Heart right ventricle (tissue), 16 donors: ENCODE data around the gene IFT172. TPM values are rescaled to one million over a fixed set of nuclear protein-coding genes. Genes with fewer than 3 reads are reported as not detected.

Experiments used
- ATAC-seq, 8 donors: fragments of 200-7000 bp; cut with Tn5 transposase; one replicate each; pipeline ENCODE4 v1.9.1; 2020; ENCODE audit warnings: mild to moderate bottlenecking in 8 of 8, moderate library complexity in 8 of 8, moderate number of reproducible peaks in 1 of 8
- DNase-seq, 2 donors: peaks; one replicate each; pipeline ENCODE4 v3.0.0-alpha.2; 2020
- H3K27ac ChIP-seq, 10 donors: fragments of 200-600 bp; sonication (generic) in 2 of 10; one replicate each; pipeline versions ENCODE4 v1.5.0 to v1.8.0; 2020 to 2022; ENCODE audit warnings: mild to moderate bottlenecking in 3 of 10
- H3K27me3 ChIP-seq, 7 donors: fragments of 200-600 bp; one replicate each; pipeline ENCODE4 v1.8.0; 2021 to 2022; ENCODE audit warnings: mild to moderate bottlenecking in 2 of 7
- H3K36me3 ChIP-seq, 9 donors: fragments of 200-600 bp; sonication (generic) in 1 of 9; one replicate each; pipeline versions ENCODE4 v1.5.0 to v1.8.0; 2020 to 2022; ENCODE audit warnings: mild to moderate bottlenecking in 2 of 9
- H3K4me1 ChIP-seq, 9 donors: fragments of 200-600 bp; sonication (generic) in 1 of 9; one replicate each; pipeline versions ENCODE4 v1.5.0 to v1.8.0; 2020 to 2022; ENCODE audit warnings: mild to moderate bottlenecking in 4 of 9
- H3K4me3 ChIP-seq, 10 donors: fragments of 200-600 bp; sonication (generic) in 2 of 10; one replicate each; pipeline versions ENCODE4 v1.5.0 to v1.8.0; 2020 to 2022; ENCODE audit warnings: mild to moderate bottlenecking in 7 of 10, moderate library complexity in 2 of 10
- H3K9me3 ChIP-seq, 11 donors: fragments of 200-600 bp in 10 of 11; sonication (generic) in 2 of 11; one replicate each; pipeline versions ENCODE4 v1.5.0 to v1.8.0; 2013 to 2022; ENCODE audit warnings: mild to moderate bottlenecking in 2 of 11, control low read depth in 1 of 11, moderate library complexity in 1 of 11
- WGBS, 2 donors: extraction: QIAGEN DNeasy Blood & Tissue Kit; methylation state at CpG; one replicate each; pipeline ENCODE4 v1.1.7; 2013; ENCODE audit warnings: inconsistent platforms in 1 of 2; 5-methylcytosine and 5-hydroxymethylcytosine counted together
- intact Hi-C, 10 donors: fragments of 100-400 bp; cut with DNase I; formaldehyde crosslinking; loops; one replicate each; pipeline versions ENCODE4 v1.11.1 to v1.14.2; 2022
- polyA plus RNA-seq, 2 donors: library from polyadenylated mRNA; stranded (reverse); fragments of 200-250 nt; gene quantifications; one replicate each; pipeline ENCODE4 v1.2.3, GENCODE V29; 2013
- total RNA-seq, 10 donors: library from RNA; stranded (reverse); fragmentation: NEBNext Ultra II Directional in 3 of 10; extraction: Animal tissue kit (Norgen Biotek cat#: 25700) in 3 of 10; gene quantifications; one replicate each; pipeline versions ENCODE4 v1.2.1 to v1.2.4, GENCODE V29; 2021 to 2023
- TF ChIP-seq, protein P1 (sequence below), 9 donors: fragments of 200-600 bp; sonication (generic) in 2 of 9; IDR thresholded peaks; one replicate each; pipeline versions ENCODE4 v1.5.0 to v1.8.0; 2021 to 2022; ENCODE audit warnings: antibody characterized with exemption in 9 of 9, mild to moderate bottlenecking in 5 of 9, moderate library complexity in 1 of 9
- donor health status: Arrhythmogenic right ventricular cardiomyopathy.
- donor health status: ischemic (EF 13 %, LVEDD 7.1; RV severe dilation, severe dysfunction).
- donor health status: healthy with polysubstance abuse.
- donor health status: DM: no; HTN: yes; CAD: no.
- donor health status: DM: no; HTN: no; CAD: no.
- donor health status: ischemic (EF 25% LVEDD 6.9; RV normal size, moderate dysfunction).
- donor health status: ischemic (EF 25% LVEDD 5.7; RV mildly dilated, moderate dysfunction).
- donor health status: healthy.
- donor health status: DM: yes; HTN: yes; CAD: no.
- donor health status: Ischemic cardiomyopathy.
- donor health status: ischemic (EF 35%, LVEDD 5.7; RV mildly dilated, moderate dysfunction).
- donor health status: nonischemic (EF 11% LVEDD 7.7; RV severe dilation, severe dysfunction).
- donor health status: DM: yes; HTN: yes; CAD: no.
- donor health status: PGD.
- donor health status: ischemic (EF 29% LVEDD 5.4; RV normal size, mild dysfunction).
- donor health status: nonischemic (EF 23%, LVEDD 6.1; RV moderate dilation, normal function).

Gene IFT172
- total and polyA plus RNA-seq, 12 donors = 11.1 to 65.7 (median 16.1) TPM

DNA sequence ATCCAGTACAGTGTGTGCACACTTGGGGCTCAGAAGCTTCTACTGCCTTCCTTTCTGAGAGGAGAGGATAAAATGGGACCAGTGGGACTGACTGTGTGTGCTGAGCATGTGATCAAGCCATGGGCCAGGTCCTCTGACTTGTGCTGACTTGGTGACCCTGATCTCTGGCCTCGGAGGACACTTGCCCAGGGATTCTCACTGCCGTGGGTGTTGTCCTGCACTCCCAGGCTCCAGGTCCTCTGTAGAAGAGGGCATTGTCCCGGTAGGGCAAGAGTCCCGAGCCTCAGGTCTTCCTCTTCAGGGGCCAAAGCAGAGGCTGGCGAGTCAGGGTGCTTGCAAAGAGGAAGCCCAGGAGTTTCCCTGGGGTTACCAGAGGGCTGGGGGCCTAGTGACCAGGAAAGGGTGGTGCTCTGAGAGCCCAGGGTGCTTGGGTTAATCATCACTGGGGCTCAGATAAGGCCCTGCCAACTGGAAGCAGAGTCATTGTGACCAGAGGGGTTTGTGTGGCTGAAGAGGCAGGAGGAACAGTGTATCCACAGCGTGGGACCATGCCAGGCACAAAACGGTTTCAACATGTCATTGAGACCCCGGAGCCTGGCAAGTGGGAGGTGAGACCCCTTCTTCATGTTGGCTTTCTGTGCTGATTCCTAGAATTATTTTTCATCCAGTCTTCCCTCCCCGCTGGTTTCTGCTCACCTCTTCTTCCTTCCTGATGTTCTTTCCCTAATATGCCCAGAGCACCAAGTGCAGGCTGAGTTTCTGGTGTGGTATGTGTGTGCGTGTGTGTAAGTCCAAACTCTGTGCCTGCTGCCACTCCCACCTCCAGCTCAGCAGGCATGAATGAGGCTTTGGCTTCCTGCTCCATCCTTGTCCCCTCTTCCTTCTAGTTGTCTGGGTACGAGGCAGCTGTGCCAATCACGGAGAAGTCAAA is 7.1 kb upstream of the IFT172 start, which contains the start of gene GCKR:
GCKR (plus strand) TSS at position 483 of the 931 bp plus-strand sequence; CDS start at position 549, 66 bp downstream.
- intact Hi-C loops = loop anchor here in 3 of 10 donors (10.0 kb wide), 2 partner anchors 88 to 128 kb away; partner anchors contain the start of genes CCDC121 (in 2 of the 3), GPN1 (in 2 of the 3) and ZNF512 (in 1 of the 3)
- H3K4me3 ChIP-seq = no peak within 1 kb of the TSS

DNA sequence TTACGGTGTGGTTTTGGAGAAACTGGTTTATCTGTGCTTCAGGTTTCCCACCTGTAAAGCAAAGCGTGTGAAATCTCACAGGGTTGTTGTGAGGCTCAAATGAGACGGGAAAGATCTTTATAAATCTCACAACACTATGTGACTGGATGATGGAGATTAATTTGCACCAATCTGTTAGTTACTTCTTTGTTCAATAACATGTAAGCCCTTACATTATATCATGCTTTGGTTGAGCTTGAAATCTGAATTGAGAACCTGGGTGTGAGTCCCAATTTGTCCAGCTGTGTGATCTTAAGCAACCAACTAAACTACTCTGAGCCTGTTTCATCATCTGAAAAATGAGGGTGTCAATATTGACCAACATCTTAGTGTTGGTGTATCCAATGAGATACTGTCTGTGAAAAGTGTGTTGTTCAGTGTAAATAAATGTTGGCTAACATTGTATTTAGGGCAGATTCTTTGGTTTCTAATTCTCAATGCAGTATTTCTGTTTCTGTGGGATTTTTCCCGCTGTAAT is 6.4 kb upstream of the IFT172 start:
- DNase-seq = no peak
- no peaks in the 10 kb centered on the region for H3K9me3 ChIP-seq
- H3K36me3 ChIP-seq = no peaks in the 10 kb centered on the region
- no peak overlapping the region for H3K4me3 ChIP-seq
- intact Hi-C loops = loop anchor here in 3 of 10 donors (10.0 kb wide), 2 partner anchors 89 to 129 kb away; partner anchors contain the start of genes CCDC121 (in 2 of the 3), GPN1 (in 2 of the 3) and ZNF512 (in 1 of the 3)
- no peak for ATAC-seq
- no peak overlapping the region for H3K27ac ChIP-seq
- peaks cover 0 to 57% (median 13%) of the 10 kb centered on the region in 7 donors for H3K27me3 ChIP-seq
- H3K4me1 ChIP-seq = peaks cover 0 to 28% (median 9%) of the 10 kb centered on the region in 9 donors
- 58 to 83% methylated on average over 4 of the region's 4 CpGs for WGBS, 2 donors
- TF ChIP-seq, protein P1, sequence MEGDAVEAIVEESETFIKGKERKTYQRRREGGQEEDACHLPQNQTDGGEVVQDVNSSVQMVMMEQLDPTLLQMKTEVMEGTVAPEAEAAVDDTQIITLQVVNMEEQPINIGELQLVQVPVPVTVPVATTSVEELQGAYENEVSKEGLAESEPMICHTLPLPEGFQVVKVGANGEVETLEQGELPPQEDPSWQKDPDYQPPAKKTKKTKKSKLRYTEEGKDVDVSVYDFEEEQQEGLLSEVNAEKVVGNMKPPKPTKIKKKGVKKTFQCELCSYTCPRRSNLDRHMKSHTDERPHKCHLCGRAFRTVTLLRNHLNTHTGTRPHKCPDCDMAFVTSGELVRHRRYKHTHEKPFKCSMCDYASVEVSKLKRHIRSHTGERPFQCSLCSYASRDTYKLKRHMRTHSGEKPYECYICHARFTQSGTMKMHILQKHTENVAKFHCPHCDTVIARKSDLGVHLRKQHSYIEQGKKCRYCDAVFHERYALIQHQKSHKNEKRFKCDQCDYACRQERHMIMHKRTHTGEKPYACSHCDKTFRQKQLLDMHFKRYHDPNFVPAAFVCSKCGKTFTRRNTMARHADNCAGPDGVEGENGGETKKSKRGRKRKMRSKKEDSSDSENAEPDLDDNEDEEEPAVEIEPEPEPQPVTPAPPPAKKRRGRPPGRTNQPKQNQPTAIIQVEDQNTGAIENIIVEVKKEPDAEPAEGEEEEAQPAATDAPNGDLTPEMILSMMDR (IDR thresholded peaks at IDR 0.05) = no peak

More for the DNA sequence above, 7.1 kb upstream of the IFT172 start, which contains the start of gene GCKR:
- TF ChIP-seq, protein P1 (IDR thresholded peaks at IDR 0.05) = no peak
- no peak for DNase-seq
- H3K4me1 ChIP-seq = peaks cover 0 to 28% (median 9%) of the 10 kb centered on the region in 9 donors
- 61 to 62% methylated on average over 12 of the region's 12 CpGs for WGBS, 2 donors
- H3K27ac ChIP-seq = no peak within 1 kb of the TSS
- no peaks in the 10 kb centered on the region for H3K36me3 ChIP-seq
- peaks cover 0 to 57% (median 13%) of the 10 kb centered on the region in 7 donors for H3K27me3 ChIP-seq
- no peaks in the 10 kb centered on the region for H3K9me3 ChIP-seq
- peak in 5 of 8 donors; percentile 26 to 46 (median 32) for ATAC-seq

DNA sequence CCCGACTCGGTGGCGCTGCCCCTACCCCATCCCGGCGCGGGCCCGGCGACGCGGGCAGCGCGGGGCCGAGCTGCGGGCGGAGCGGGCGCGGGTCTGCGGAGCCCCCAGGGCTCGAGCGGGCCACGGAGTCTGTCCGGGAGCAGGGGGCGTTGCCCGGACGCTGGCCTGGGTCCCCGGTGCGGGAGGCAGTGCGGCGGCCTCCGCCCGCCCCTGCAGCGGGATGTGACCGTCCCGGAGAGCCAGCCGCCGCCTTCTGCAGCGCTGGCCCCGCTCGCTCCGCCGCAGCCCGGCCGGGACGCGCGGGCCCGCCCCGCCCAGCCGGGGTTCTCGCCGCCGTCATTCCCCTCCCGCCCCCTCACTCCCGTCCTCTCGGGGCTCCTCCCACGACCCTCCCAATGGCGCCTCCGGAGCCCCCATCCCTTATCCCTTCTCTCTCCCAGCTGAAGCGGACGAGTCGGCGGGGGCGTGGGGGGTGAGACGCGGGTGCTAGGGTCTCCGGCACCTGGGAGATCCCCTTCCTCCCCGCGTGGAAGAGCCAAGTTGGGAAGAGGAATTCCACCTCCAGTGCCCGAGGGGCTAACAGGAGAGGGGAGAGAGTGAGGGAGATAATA is 5.5 kb upstream of the IFT172 start, which contains the start of gene FNDC4:
FNDC4 (minus strand) TSS at position 257 of the 611 bp plus-strand sequence. CDS start 521 bp downstream, outside the sequence.
- intact Hi-C loops = loop anchor here in 4 of 10 donors (5.0 to 10.0 kb wide), 3 partner anchors 87 to 130 kb away; partner anchors contain the start of genes CCDC121 (in 2 of the 4), GPN1 (in 2 of the 4) and ZNF512 (in 2 of the 4)
- Histone ChIP-seq H3K27ac (peak within 1 kb of the TSS in 4 of 10 donors; percentile 12 to 53 (median 52)), H3K4me3 (peak within 1 kb of the TSS; percentile 49 to 65 (median 58)), H3K27me3 (peaks cover 0 to 57% (median 13%) of the 10 kb centered on the region in 7 donors), H3K36me3 (no peaks in the 10 kb centered on the region), H3K9me3 (no peaks in the 10 kb centered on the region), H3K4me1 (peaks cover 0 to 31% (median 9%) of the 10 kb centered on the region in 9 donors)
- DNase-seq (peak; percentile 17 to 28), ATAC-seq (peak; percentile 27 to 69 (median 40))
- 0 to 1% methylated on average over 59 to 70 of the region's 70 CpGs for WGBS, 2 donors
- TF ChIP-seq, protein P1 (IDR thresholded peaks at IDR 0.05) = no peak
